CD4-positive, alpha-beta T cell treated with Interleukin-17A for 4 hours (primary cell): ENCODE data around the gene VWA7.
A peak's percentile ranks its signal among the peaks of the same experiment; 100 is the strongest.
"Not testable (repeated sequence)": the region's sequence is repeated elsewhere in the genome, so short reads cannot be mapped to it uniquely, and the experiment has no call there.

Experiments
- DNase-seq: peaks from one replicate; pipeline ENCODE4 v3.0.0-alpha.2; 2020; ENCODE audit warnings: mixed read lengths

VWA7 gene

GRCh38 chr6:31799781-31800180 lies 22.7 kb upstream of the VWA7 start:
- no peak for DNase-seq

GRCh38 chr6:31797588-31797987 lies 20.5 kb upstream of the VWA7 start:
- peak; percentile 74 for DNase-seq

GRCh38 chr6:31796993-31797385 lies 19.9 kb upstream of the VWA7 start:
- DNase-seq = no peak

DNA sequence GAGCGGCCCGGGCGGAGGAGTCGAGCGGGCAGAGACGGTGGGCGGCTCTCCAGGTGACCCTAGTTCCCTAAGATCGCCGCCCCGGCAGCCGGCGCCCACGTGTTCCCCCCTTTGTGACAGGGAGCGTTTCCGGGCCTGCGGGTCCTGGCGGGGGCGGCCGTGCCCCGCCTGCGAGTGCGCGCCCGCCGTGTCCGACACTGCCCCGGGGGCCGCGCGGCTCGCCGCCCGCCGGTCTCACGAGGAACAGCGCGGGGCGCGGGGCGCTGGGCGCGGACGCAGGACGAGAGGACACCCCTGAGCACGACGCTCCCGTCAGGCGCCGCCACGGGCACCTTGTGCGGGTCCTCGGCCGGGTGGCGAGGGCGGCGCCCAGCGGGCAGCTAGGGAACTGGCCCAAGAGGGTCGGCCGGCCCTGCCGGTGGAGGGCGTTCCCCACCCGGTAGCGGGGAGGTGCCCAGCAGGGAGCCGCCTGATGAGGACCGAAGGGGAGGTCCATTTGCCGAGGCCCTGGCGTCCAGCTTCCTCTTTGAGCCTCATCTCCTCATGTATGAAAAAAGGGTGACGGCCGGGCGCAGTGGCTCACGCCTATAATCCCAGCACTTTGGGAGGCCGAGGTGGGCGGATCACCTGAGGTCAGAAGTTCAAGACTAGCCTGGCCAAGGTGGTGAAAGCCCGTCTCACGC lies 18.6 kb upstream of the VWA7 start, which contains the start of gene VARS1:
VARS1 (minus strand) TSS at position 137 of the 683 bp plus-strand sequence. CDS start 535 bp downstream, outside the sequence.
- DNase-seq = peak; percentile 88

DNA sequence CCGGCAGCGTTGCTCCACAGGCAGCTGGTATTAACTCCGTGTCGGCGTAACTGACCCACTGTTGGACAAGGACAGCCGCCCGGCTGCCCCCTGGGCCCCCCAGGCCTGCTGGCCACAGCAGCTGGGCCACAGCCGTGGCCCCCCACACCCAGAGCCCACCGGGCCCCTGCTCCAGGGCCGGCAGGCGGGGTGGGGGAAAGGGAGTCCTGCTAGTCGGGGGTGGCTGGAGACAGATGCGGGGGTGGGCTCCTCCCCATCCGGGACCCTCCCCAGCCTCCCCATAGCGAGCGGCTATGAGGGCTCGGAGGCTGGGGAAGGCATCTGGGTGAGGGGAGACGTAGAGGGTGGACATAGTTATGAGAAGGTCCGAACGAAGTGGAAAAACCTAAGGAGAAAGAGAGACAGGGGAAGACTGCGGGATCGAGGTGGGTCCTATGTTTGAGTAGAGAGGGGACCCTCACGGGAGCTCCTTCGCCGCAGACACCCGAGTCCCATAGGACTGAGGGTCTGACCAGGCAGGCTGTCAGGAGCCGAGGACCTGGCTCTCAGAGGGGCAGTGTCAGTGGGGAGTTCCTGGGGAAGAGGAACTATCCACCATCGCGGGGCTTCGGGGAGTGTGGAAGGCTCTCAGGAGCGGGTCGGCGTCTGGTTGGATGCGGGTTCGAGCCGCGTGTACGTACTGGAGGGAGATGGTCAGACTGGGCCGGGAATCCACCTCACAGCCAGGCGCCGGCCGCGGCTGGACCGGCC lies 17.9 kb upstream of the VWA7 start:
- no peak for DNase-seq

GRCh38 chr6:31794294-31794865 lies 17.3 kb upstream of the VWA7 start:
- peak; percentile 25 for DNase-seq

DNA sequence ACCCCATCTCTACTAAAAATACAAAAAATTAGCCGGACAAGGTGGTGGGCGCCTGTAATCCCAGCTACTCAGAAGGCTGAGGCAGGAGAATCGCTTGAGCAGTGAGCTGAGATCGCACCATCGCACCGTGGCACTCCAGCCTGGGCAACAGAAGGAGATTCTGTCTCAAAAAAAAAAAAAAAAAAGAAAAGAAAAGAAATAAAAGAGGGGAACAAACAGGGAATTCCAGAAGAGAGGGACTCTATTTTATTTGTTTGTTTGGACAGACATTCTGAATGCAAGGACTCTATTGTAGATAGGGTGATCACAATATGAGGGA lies 16.8 kb upstream of the VWA7 start:
- not testable (repeated sequence) for DNase-seq

GRCh38 chr6:31792761-31793171 lies 15.6 kb upstream of the VWA7 start:
- DNase-seq = no peak

DNA sequence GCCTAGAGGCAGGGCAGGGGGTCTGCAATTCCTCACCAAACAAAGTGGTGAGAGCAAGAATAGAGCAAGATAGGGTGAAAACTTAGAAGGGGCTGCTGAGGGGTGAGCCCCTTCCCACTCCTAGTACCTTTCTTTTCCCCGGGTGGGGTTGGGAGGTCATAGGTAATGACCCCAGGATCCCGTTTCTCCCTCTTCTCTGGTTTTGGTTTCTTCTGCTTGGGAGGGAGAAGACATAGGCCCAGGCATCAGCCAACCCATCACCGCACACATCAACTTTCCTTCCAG lies 14.9 kb upstream of the VWA7 start:
- DNase-seq = no peak

- DNase-seq = peak; percentile 50
Measured at GRCh38 chr6:31791324-31792089, 14.4 kb upstream of the VWA7 start.

DNA sequence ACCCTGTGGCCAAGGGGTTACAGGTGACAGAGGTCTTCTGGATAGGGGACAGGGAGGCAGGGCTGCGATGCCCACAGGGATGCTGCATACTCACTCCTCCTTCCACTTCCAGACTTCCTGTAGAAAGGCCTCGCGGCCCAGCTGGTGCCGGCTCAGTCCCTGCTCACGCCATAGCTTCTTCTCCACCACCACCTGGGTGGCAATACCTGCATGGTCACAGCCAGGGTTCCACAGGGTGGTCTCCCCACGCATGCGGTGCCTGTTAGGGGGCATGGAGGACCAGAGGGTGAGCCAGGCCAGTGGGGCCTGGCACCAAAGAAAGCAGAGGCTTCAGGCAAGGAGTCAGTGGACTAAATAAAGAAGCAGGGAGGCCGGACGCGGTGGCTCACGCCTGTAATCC lies 8.3 kb upstream of the VWA7 start:
- no peak for DNase-seq

- no peak for DNase-seq
Measured at GRCh38 chr6:31784098-31784925, 7.2 kb upstream of the VWA7 start.

- no peak for DNase-seq
Measured at GRCh38 chr6:31782126-31782855, 5.2 kb upstream of the VWA7 start.

DNA sequence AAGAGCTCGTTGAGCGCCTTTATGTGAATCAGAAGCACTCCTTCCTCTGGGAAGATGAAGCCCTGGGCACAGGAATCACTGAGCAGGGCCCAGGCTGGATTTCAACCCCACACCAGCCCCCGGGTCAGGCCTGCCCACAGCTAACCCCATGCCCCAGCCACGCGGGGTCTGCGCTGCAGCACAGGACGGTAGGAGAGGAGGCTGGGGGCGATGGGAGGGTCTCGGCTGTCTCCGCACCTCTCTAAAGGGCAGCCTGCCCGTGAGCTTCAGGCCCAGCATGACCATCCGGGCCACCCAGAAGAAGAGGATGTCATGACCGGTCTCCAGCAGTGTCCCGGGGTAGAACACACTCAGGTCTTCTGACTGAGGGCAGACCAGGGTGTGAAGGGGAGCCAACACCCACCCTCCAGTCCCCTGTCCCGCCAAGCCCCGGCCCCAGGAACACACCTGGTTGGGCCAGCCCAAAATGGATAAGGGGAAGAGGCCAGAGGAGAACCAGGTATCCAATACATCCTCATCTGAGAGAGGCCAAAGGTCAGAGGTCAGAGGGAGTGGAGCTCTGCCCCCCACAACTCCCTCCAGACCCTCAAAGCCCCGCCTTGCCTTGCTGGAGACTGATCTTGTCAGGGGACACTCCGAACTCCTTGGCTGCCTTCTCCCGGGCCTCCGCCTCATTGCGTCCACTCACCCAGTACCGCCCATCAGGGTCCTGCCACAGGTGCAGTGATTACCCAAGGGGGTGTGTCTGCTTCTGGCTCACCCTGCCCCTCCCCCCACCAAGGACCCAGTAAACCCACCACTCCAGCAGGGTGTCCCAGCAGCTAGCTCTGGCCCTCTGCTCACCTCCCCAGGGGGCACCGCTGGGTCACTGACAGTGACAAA lies 4.4 kb upstream of the VWA7 start:
- no peak for DNase-seq

DNA sequence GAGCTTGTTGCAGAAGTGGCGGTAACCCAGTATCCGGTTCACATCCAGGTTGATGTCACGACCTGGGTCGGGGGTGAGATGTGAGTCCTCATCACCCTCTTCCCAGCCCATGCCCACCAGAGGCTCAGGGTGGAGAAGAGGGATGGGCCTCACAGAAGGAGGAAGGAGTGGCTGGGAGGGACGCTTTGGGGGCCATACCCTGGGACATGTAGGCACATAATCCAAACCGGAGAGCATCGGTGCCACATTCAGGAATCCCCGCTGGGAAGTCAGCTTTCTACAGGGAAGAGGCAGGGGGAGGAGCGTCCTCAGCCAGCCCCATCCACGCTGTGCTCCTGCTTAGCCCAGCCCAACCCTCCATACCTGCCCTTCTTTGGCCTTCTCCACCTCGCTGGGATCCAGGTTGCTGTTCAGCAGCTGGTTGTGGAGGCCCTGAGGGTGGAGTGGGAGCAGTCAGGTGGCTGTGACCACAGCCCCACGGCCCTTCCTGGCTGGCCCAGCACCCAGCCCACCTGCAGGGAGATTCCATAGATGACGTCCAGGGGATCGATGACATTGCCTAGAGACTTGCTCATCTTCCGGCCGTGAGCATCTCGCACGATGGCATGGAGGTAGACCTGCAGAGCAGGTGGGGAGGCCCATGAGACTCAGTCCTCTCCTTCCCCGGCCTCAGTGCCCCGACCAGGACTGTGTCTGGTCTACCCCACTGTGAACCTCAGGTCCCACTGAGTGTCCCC lies 3.5 kb upstream of the VWA7 start:
- DNase-seq = no peak

DNA sequence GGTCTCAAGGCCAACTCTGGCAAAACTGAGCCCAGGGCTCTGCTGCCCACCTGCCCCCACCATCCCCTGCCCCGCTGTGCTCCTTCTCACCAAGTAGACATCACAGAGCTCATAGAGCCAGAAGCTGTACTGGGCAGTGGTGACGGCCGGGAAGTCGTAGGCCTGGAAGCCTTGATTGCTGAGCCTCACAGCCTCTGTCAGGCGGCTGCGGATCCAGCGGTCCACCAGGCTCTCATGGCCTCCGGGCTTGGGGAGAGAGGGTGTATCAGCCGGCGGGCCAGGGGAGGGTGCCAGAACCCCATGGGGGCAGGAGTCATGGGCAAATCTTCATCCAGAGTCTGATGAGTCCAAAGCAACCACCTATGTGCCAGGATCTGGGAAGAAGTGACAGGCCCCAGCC lies 2.8 kb upstream of the VWA7 start:
- no peak for DNase-seq

- no peak for DNase-seq
Measured at GRCh38 chr6:31778999-31779885, 2.1 kb upstream of the VWA7 start.

GRCh38 chr6:31778193-31778592 lies 1.1 kb upstream of the VWA7 start:
- no peak for DNase-seq

GRCh38 chr6:31777667-31778050 lies 531 bp upstream of the VWA7 start:
- no peak for DNase-seq
